PC-3 (cell line): ENCODE data around the gene GPR156.

Source experiments
- CTCF ChIP-seq: fragments of 300-600 bp; sonication (generic); conservative IDR thresholded peaks from 2 replicates; pipeline ENCODE4 v1.5.1; 2017; ENCODE audit warnings: antibody characterized with exemption, low read depth, mild to moderate bottlenecking, low read length
- EZH2 ChIP-seq: fragments of 300-600 bp; sonication (generic); IDR thresholded peaks from one replicate; pipeline ENCODE4 v1.6.1; 2017; ENCODE audit warnings: antibody characterized with exemption, mild to moderate bottlenecking, low read length; ENCODE audit not compliant: unreplicated experiment
- EZH2phosphoT487 ChIP-seq: fragments of 300-600 bp; sonication (generic); IDR thresholded peaks from 2 replicates; pipeline ENCODE4 v1.6.1; 2018; ENCODE audit warnings: mild to moderate bottlenecking, antibody characterized with exemption, low read length, borderline replicate concordance

GRCh38 chr3:120155108-120155507 lies 129.9 kb downstream of the GPR156 start:
- TF ChIP-seq CTCF (no peak), EZH2 (no peak), EZH2phosphoT487 (no peak)
